ENCODE data around the gene TRERF1. TPM values are rescaled to one million over a fixed set of nuclear protein-coding genes. Genes with fewer than 3 reads are reported as not detected.

Gene TRERF1
- total RNA-seq, 1 experiment from 2014 or later: 22.3 TPM

DNA sequence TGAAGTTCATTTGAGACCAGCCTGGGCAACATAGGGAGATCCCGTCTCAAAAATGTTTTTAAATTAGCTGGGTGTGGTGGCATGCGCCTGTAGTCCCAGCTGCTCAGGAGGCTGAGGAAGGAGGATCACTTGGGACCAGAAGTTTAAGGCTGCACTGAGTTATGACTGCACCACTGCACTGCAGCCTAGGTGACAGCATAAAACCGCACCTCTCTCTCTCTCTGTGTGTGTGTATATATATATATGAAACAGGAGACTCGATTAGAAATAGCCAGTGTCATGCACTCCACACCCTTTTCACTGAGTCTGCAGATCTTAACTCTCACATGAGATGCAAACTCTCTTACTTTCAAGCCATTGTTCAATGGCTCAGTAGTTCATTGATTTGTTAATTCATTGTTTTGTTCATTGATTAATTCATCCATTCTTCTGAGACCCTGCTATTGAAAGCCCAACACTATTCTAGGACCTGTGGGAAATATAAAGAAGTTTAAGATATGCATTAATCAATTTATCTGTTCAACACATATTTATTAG is 181.7 kb downstream of the TRERF1 start:
- no peaks in the 10 kb centered on the region for H3K27me3 Mint-ChIP-seq (ENCODE audit: low read depth)
- POLR2A ChIA-PET: no interaction called here
- H3K9me3 Mint-ChIP-seq: no peaks in the 10 kb centered on the region
- CTCF ChIA-PET: interaction anchor here (1.9 kb wide), 1 partner anchor 9 kb away, joined by 5 read pairs; no protein-coding TSS in a partner anchor
- TF ChIP-seq ELF4 (CRISPR knock-in tag; IDR thresholded peaks at IDR 0.05; ENCODE audit: low read depth): no peak
- TF ChIP-seq NFATC4 (CRISPR knock-in tag; IDR thresholded peaks at IDR 0.05): no peak
- TF ChIP-seq MXD4 (CRISPR knock-in tag; IDR thresholded peaks at IDR 0.05; ENCODE audit: borderline replicate concordance): no peak
- TF ChIP-seq, protein P1, sequence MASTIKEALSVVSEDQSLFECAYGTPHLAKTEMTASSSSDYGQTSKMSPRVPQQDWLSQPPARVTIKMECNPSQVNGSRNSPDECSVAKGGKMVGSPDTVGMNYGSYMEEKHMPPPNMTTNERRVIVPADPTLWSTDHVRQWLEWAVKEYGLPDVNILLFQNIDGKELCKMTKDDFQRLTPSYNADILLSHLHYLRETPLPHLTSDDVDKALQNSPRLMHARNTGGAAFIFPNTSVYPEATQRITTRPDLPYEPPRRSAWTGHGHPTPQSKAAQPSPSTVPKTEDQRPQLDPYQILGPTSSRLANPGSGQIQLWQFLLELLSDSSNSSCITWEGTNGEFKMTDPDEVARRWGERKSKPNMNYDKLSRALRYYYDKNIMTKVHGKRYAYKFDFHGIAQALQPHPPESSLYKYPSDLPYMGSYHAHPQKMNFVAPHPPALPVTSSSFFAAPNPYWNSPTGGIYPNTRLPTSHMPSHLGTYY (CRISPR knock-in tag; IDR thresholded peaks at IDR 0.05): no peak
- TF ChIP-seq, protein P2, sequence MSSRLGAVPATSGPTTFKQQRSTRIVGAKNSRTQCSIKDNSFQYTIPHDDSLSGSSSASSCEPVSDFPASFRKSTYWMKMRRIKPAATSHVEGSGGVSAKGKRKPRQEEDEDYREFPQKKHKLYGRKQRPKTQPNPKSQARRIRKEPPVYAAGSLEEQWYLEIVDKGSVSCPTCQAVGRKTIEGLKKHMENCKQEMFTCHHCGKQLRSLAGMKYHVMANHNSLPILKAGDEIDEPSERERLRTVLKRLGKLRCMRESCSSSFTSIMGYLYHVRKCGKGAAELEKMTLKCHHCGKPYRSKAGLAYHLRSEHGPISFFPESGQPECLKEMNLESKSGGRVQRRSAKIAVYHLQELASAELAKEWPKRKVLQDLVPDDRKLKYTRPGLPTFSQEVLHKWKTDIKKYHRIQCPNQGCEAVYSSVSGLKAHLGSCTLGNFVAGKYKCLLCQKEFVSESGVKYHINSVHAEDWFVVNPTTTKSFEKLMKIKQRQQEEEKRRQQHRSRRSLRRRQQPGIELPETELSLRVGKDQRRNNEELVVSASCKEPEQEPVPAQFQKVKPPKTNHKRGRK (CRISPR knock-in tag; IDR thresholded peaks at IDR 0.05; ENCODE audit: borderline replicate concordance): no peak
- no peak for TF ChIP-seq ZNF317 (CRISPR knock-in tag; IDR thresholded peaks at IDR 0.05; ENCODE audit: borderline replicate concordance, low read depth)
- TF ChIP-seq, protein P3, sequence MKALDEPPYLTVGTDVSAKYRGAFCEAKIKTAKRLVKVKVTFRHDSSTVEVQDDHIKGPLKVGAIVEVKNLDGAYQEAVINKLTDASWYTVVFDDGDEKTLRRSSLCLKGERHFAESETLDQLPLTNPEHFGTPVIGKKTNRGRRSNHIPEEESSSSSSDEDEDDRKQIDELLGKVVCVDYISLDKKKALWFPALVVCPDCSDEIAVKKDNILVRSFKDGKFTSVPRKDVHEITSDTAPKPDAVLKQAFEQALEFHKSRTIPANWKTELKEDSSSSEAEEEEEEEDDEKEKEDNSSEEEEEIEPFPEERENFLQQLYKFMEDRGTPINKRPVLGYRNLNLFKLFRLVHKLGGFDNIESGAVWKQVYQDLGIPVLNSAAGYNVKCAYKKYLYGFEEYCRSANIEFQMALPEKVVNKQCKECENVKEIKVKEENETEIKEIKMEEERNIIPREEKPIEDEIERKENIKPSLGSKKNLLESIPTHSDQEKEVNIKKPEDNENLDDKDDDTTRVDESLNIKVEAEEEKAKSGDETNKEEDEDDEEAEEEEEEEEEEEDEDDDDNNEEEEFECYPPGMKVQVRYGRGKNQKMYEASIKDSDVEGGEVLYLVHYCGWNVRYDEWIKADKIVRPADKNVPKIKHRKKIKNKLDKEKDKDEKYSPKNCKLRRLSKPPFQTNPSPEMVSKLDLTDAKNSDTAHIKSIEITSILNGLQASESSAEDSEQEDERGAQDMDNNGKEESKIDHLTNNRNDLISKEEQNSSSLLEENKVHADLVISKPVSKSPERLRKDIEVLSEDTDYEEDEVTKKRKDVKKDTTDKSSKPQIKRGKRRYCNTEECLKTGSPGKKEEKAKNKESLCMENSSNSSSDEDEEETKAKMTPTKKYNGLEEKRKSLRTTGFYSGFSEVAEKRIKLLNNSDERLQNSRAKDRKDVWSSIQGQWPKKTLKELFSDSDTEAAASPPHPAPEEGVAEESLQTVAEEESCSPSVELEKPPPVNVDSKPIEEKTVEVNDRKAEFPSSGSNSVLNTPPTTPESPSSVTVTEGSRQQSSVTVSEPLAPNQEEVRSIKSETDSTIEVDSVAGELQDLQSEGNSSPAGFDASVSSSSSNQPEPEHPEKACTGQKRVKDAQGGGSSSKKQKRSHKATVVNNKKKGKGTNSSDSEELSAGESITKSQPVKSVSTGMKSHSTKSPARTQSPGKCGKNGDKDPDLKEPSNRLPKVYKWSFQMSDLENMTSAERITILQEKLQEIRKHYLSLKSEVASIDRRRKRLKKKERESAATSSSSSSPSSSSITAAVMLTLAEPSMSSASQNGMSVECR (CRISPR knock-in tag; IDR thresholded peaks at IDR 0.05; ENCODE audit: borderline replicate concordance): no peak
- TF ChIP-seq JUN (CRISPR knock-in tag; IDR thresholded peaks at IDR 0.05): no peak
- no peak for TF ChIP-seq TP53 (CRISPR knock-in tag; IDR thresholded peaks at IDR 0.05)
- ATAC-seq (no peak), DNase-seq (ENCODE audit: low spot score) (no peak)
- H3K4me1 Mint-ChIP-seq: peaks cover 13% of the 10 kb centered on the region
- H3K4me3 Mint-ChIP-seq: no peak overlapping the region
- H3K27ac Mint-ChIP-seq: peak overlapping the region; percentile 36
- peaks cover 16% of the 10 kb centered on the region for H3K36me3 Mint-ChIP-seq

DNA sequence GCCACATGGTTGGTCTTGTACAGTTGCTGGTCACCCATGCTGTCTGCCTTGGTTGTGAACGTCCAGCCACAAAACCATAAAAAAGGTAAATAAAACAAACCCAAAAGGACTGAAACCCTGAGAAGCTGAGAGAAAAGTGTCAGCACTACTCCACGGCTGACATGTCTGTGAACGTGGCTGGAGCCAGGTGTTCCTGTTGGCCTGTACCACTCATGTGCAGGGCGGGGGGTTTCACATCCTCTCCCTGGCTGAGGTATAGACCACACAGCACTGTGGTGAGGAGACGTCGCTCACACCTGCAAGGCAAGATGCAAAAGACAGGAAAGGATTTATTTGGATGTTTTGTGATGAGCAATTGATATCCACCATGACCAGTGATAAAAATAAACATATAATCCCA is 182.2 kb downstream of the TRERF1 start:
- Mint-ChIP-seq H3K27ac (peak overlapping the region; percentile 29; the same call in 1 of the 2 replicates), H3K4me3 (no peak overlapping the region)
- ATAC-seq: no peak

More for the DNA sequence above, 182.2 kb downstream of the TRERF1 start:
- Mint-ChIP-seq H3K36me3 (peaks cover 16% of the 10 kb centered on the region), H3K9me3 (no peaks in the 10 kb centered on the region), H3K4me1 (peaks cover 13% of the 10 kb centered on the region), H3K27me3 (ENCODE audit: low read depth) (no peaks in the 10 kb centered on the region)
- no peak for DNase-seq (ENCODE audit: low spot score)
- TF ChIP-seq NR2C2 (CRISPR knock-in tag; IDR thresholded peaks at IDR 0.05) (no peak), FOXK1 (CRISPR knock-in tag; IDR thresholded peaks at IDR 0.05) (no peak), ZNF219 (CRISPR knock-in tag; IDR thresholded peaks at IDR 0.05; ENCODE audit: borderline replicate concordance) (no peak), MXD4 (CRISPR knock-in tag; IDR thresholded peaks at IDR 0.05; ENCODE audit: borderline replicate concordance) (no peak), ZNF263 (CRISPR knock-in tag; IDR thresholded peaks at IDR 0.05; ENCODE audit: low read depth) (no peak)
- TF ChIP-seq, protein P4, sequence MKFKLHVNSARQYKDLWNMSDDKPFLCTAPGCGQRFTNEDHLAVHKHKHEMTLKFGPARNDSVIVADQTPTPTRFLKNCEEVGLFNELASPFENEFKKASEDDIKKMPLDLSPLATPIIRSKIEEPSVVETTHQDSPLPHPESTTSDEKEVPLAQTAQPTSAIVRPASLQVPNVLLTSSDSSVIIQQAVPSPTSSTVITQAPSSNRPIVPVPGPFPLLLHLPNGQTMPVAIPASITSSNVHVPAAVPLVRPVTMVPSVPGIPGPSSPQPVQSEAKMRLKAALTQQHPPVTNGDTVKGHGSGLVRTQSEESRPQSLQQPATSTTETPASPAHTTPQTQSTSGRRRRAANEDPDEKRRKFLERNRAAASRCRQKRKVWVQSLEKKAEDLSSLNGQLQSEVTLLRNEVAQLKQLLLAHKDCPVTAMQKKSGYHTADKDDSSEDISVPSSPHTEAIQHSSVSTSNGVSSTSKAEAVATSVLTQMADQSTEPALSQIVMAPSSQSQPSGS (CRISPR knock-in tag; IDR thresholded peaks at IDR 0.05; ENCODE audit: borderline replicate concordance, low read depth): no peak
- TF ChIP-seq, protein P5, sequence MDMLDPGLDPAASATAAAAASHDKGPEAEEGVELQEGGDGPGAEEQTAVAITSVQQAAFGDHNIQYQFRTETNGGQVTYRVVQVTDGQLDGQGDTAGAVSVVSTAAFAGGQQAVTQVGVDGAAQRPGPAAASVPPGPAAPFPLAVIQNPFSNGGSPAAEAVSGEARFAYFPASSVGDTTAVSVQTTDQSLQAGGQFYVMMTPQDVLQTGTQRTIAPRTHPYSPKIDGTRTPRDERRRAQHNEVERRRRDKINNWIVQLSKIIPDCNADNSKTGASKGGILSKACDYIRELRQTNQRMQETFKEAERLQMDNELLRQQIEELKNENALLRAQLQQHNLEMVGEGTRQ (CRISPR knock-in tag; IDR thresholded peaks at IDR 0.05): no peak
- ChIA-PET POLR2A (no interaction called here), CTCF (interaction anchor here (1.9 kb wide), 1 partner anchor 9 kb away, joined by 5 read pairs; no protein-coding TSS in a partner anchor)

Measured in WTC11 (cell line).